DMS 273 (cell line): Measurements from ENCODE around the gene ACIN1.

Experiments
- DNase-seq: peaks from one replicate; lab custom pipeline; 2025; ENCODE audit not compliant: unreplicated experiment; lab: John Stamatoyannopoulos, UW

The ACIN1 gene

GRCh38 chr14:23086565-23086964 is 8.4 kb downstream of the ACIN1 start:
- no peak for DNase-seq

GRCh38 chr14:23085458-23085857 is 9.5 kb downstream of the ACIN1 start:
- no peak for DNase-seq

- DNase-seq = no peak
Measured at GRCh38 chr14:23080474-23080873, 14.5 kb downstream of the ACIN1 start.

- no peak for DNase-seq
Measured at GRCh38 chr14:23079716-23080115, 15.2 kb downstream of the ACIN1 start.

GRCh38 chr14:23078692-23079116 is 16.2 kb downstream of the ACIN1 start:
- no peak for DNase-seq

GRCh38 chr14:23077962-23078361 is 17.0 kb downstream of the ACIN1 start:
- no peak for DNase-seq

GRCh38 chr14:23076785-23077408 is 18.0 kb downstream of the ACIN1 start:
- DNase-seq = no peak

- DNase-seq = no peak
Measured at GRCh38 chr14:23074906-23075305, 20.0 kb downstream of the ACIN1 start.

GRCh38 chr14:23071921-23072539 is 22.9 kb downstream of the ACIN1 start:
- DNase-seq = no peak

- no peak for DNase-seq
Measured at GRCh38 chr14:23071244-23071920, 23.6 kb downstream of the ACIN1 start.

- no peak for DNase-seq
Measured at GRCh38 chr14:23070262-23071129, 24.4 kb downstream of the ACIN1 start.

- no peak for DNase-seq
Measured at GRCh38 chr14:23069413-23069806, 25.5 kb downstream of the ACIN1 start.

- DNase-seq = no peak
Measured at GRCh38 chr14:23068789-23069412, 26.0 kb downstream of the ACIN1 start.

- DNase-seq = no peak
Measured at GRCh38 chr14:23067847-23068788, 26.8 kb downstream of the ACIN1 start.

- no peak for DNase-seq
Measured at GRCh38 chr14:23066855-23067744, 27.8 kb downstream of the ACIN1 start.

- DNase-seq = no peak
Measured at GRCh38 chr14:23066368-23066767, 28.6 kb downstream of the ACIN1 start.

GRCh38 chr14:23063601-23064000 is 31.3 kb downstream of the ACIN1 start:
- DNase-seq = no peak

GRCh38 chr14:23062002-23062401 is 32.9 kb downstream of the ACIN1 start:
- DNase-seq = no peak
